Spleen (tissue), 7 donors: ENCODE measurements around the gene SNRPA1.

Experiments used
- CTCF ChIP-seq, 11 experiments: fragments of 200-600 bp in 7 of 11; fragments of 450-650 bp in 4 of 11; sonication (generic) in 4 of 11; IDR thresholded peaks in 8 of 11; conservative IDR thresholded peaks in 3 of 11; 1 replicate in 7 of 11; 2 replicates in 4 of 11; pipeline versions ENCODE4 v1.4.0 to v1.8.0; 2016 to 2021; ENCODE audit warnings: antibody characterized with exemption in 11 of 11, inconsistent platforms in 4 of 11, mild to moderate bottlenecking in 1 of 11
- POLR2A ChIP-seq, 3 donors: fragments of 450-650 bp; IDR thresholded peaks; one replicate each; pipeline ENCODE4 v1.5.1; 2017; ENCODE audit warnings: antibody characterized with exemption in 3 of 3, mild to moderate bottlenecking in 1 of 3
- POLR2AphosphoS5 ChIP-seq, 3 donors: sonication (generic); formaldehyde crosslinking; IDR thresholded peaks; one replicate each; pipeline ENCODE4 v1.5.1; 2017; ENCODE audit warnings: antibody characterized with exemption in 3 of 3
- donor health status: DM: no; HTN: no; CAD: no; lungs with moderate emphysema.
- donor health status: DM: no; HTN: no; CAD: no.
- donor health status: DM: no; HTN: no; CAD: no.

- no peak for TF ChIP-seq POLR2A (IDR thresholded peaks at IDR 0.05)
- no peak for TF ChIP-seq CTCF (IDR thresholded peaks at IDR 0.05 in 8 of 11, conservative IDR thresholded peaks at IDR 0.05 in 3 of 11)
- peak in 2 of 3 donors; percentile 20 to 25 for TF ChIP-seq POLR2AphosphoS5 (IDR thresholded peaks at IDR 0.05)
These were observed 12.2 kb upstream of the SNRPA1 start for GRCh38 chr15:101307048-101307896.
